Measurements from ENCODE around the gene PDCD6IP.

DNA sequence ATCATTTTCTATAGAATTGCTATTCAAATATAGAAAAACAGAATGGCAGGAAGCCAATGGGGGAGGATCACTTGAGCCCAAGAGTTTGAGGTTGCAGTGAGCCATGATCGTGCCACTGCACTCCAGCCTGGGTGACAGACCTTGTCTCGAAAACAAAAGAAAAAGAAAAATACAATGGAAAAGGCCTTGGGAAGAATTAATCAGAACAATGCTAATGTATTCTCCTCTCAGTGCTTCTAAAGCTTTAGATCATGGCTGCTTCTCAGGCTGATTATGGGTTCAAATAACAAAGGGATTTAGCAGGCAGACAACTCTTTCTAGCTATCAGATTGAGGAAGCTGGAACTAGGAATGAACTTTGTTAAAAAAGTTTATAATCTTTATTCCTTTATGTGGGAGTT lies 115.8 kb downstream of the PDCD6IP start:
- TF ChIP-seq, protein P1, sequence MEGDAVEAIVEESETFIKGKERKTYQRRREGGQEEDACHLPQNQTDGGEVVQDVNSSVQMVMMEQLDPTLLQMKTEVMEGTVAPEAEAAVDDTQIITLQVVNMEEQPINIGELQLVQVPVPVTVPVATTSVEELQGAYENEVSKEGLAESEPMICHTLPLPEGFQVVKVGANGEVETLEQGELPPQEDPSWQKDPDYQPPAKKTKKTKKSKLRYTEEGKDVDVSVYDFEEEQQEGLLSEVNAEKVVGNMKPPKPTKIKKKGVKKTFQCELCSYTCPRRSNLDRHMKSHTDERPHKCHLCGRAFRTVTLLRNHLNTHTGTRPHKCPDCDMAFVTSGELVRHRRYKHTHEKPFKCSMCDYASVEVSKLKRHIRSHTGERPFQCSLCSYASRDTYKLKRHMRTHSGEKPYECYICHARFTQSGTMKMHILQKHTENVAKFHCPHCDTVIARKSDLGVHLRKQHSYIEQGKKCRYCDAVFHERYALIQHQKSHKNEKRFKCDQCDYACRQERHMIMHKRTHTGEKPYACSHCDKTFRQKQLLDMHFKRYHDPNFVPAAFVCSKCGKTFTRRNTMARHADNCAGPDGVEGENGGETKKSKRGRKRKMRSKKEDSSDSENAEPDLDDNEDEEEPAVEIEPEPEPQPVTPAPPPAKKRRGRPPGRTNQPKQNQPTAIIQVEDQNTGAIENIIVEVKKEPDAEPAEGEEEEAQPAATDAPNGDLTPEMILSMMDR (tag by site-specific recombination; IDR thresholded peaks at IDR 0.05): no peak
- no peak for TF ChIP-seq ZBTB1 (tag by site-specific recombination; IDR thresholded peaks at IDR 0.05)
- TF ChIP-seq ZSCAN30 (tag by site-specific recombination; IDR thresholded peaks at IDR 0.05): no peak
- TF ChIP-seq ZNF514 (tag by site-specific recombination; IDR thresholded peaks at IDR 0.05): no peak
- TF ChIP-seq HOXD13 (CRISPR knock-in tag; IDR thresholded peaks at IDR 0.05; ENCODE audit: borderline replicate concordance): no peak
- TF ChIP-seq ZNF292 (tag by site-specific recombination; IDR thresholded peaks at IDR 0.05; ENCODE audit: borderline replicate concordance, low read depth): no peak
- TF ChIP-seq ZNF571 (tag by site-specific recombination; IDR thresholded peaks at IDR 0.05): no peak
- TF ChIP-seq ZNF404 (tag by site-specific recombination; IDR thresholded peaks at IDR 0.05): no peak
- no peak for TF ChIP-seq ZNF785 (tag by site-specific recombination; IDR thresholded peaks at IDR 0.05)
- TF ChIP-seq ZNF747 (tag by site-specific recombination; IDR thresholded peaks at IDR 0.05): no peak
- TF ChIP-seq ZNF76 (tag by site-specific recombination; IDR thresholded peaks at IDR 0.05; ENCODE audit: borderline replicate concordance, low read depth): no peak
- TF ChIP-seq, protein P2, sequence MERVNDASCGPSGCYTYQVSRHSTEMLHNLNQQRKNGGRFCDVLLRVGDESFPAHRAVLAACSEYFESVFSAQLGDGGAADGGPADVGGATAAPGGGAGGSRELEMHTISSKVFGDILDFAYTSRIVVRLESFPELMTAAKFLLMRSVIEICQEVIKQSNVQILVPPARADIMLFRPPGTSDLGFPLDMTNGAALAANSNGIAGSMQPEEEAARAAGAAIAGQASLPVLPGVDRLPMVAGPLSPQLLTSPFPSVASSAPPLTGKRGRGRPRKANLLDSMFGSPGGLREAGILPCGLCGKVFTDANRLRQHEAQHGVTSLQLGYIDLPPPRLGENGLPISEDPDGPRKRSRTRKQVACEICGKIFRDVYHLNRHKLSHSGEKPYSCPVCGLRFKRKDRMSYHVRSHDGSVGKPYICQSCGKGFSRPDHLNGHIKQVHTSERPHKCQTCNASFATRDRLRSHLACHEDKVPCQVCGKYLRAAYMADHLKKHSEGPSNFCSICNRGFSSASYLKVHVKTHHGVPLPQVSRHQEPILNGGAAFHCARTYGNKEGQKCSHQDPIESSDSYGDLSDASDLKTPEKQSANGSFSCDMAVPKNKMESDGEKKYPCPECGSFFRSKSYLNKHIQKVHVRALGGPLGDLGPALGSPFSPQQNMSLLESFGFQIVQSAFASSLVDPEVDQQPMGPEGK (tag by site-specific recombination; IDR thresholded peaks at IDR 0.05): no peak
- TF ChIP-seq, protein P3, sequence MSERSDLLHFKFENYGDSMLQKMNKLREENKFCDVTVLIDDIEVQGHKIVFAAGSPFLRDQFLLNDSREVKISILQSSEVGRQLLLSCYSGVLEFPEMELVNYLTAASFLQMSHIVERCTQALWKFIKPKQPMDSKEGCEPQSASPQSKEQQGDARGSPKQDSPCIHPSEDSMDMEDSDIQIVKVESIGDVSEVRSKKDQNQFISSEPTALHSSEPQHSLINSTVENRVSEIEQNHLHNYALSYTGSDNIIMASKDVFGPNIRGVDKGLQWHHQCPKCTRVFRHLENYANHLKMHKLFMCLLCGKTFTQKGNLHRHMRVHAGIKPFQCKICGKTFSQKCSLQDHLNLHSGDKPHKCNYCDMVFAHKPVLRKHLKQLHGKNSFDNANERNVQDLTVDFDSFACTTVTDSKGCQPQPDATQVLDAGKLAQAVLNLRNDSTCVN (tag by site-specific recombination; optimal IDR thresholded peaks at IDR 0.05): no peak
- TF ChIP-seq, protein P4, sequence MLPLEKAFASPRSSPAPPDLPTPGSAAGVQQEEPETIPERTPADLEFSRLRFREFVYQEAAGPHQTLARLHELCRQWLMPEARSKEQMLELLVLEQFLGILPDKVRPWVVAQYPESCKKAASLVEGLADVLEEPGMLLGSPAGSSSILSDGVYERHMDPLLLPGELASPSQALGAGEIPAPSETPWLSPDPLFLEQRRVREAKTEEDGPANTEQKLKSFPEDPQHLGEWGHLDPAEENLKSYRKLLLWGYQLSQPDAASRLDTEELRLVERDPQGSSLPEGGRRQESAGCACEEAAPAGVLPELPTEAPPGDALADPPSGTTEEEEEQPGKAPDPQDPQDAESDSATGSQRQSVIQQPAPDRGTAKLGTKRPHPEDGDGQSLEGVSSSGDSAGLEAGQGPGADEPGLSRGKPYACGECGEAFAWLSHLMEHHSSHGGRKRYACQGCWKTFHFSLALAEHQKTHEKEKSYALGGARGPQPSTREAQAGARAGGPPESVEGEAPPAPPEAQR (tag by site-specific recombination; IDR thresholded peaks at IDR 0.05): no peak
